GM12865 (cell line): ENCODE measurements around the gene TMEM69.

Source experiments
- DNase-seq: peaks from one replicate; pipeline ENCODE4 v3.0.0; 2010; ENCODE audit warnings: low read depth
- H3K4me3 ChIP-seq: 2 replicates; pipeline ENCODE4 v1.5.1; 2011; ENCODE audit warnings: mild to moderate bottlenecking, low read depth, low read length, control low read depth
- CTCF ChIP-seq: IDR thresholded peaks from 2 replicates; pipeline ENCODE4 v1.5.1; 2011; ENCODE audit warnings: low read length, control low read depth, low read depth, inconsistent platforms; ENCODE audit not compliant: insufficient read depth; ENCODE audit errors: missing control alignments

Gene TMEM69

GRCh38 chr1:45677751-45678245, 10.2 kb upstream of the TMEM69 start:
- TF ChIP-seq CTCF = no peak
- no peak for DNase-seq
- no peak overlapping the region for H3K4me3 ChIP-seq

- H3K4me3 ChIP-seq = no peak overlapping the region
- no peak for TF ChIP-seq CTCF
- DNase-seq = no peak
Observed at GRCh38 chr1:45678489-45678888, 9.5 kb upstream of the TMEM69 start.

GRCh38 chr1:45679123-45679522, 8.9 kb upstream of the TMEM69 start:
- no peak for TF ChIP-seq CTCF
- no peak for DNase-seq
- no peak overlapping the region for H3K4me3 ChIP-seq

- DNase-seq = no peak
- no peak overlapping the region for H3K4me3 ChIP-seq
- TF ChIP-seq CTCF = no peak
Observed at GRCh38 chr1:45682942-45683341, 5.0 kb upstream of the TMEM69 start.

GRCh38 chr1:45684402-45684801, 3.6 kb upstream of the TMEM69 start:
- H3K4me3 ChIP-seq = peak overlapping the region; percentile 84
- TF ChIP-seq CTCF = no peak
- no peak for DNase-seq

- no peak for TF ChIP-seq CTCF
- peak; percentile 24 for DNase-seq
- H3K4me3 ChIP-seq = peak overlapping the region; percentile 84
Observed at GRCh38 chr1:45685308-45686014, 2.5 kb upstream of the TMEM69 start.

GRCh38 chr1:45686015-45686287, 2.0 kb upstream of the TMEM69 start:
- peak; percentile 69 for DNase-seq
- peak overlapping the region; percentile 84 for H3K4me3 ChIP-seq
- peak; percentile 16 for TF ChIP-seq CTCF
